ELF-1 (cell line): Measurements from ENCODE around the gene MBLAC2.
A peak's percentile ranks its signal among the peaks of the same experiment; 100 is the strongest.

Experiments
- DNase-seq: peaks from one replicate; pipeline ENCODE4 v3.0.0-alpha.2; 2016; ENCODE audit warnings: low read depth, low spot score

The MBLAC2 gene

GRCh38 chr5:90474235-90475107, at the start of gene MBLAC2, which contains the start of gene POLR3G:
MBLAC2 (minus strand) TSS chr5:90474771; CDS start chr5:90474292, 479 bp downstream.
POLR3G (plus strand) TSS chr5:90474864; CDS start chr5:90485568, 10,704 bp downstream.
- DNase-seq = peak; percentile 95

GRCh38 chr5:90519081-90519480, 44.5 kb upstream of the MBLAC2 start:
- no peak for DNase-seq

GRCh38 chr5:90518661-90519060, 44.1 kb upstream of the MBLAC2 start:
- no peak for DNase-seq

- no peak for DNase-seq
Observed at GRCh38 chr5:90514520-90514919, 39.9 kb upstream of the MBLAC2 start.

GRCh38 chr5:90510438-90510837, 35.9 kb upstream of the MBLAC2 start:
- no peak for DNase-seq

- DNase-seq = no peak
Observed at GRCh38 chr5:90506221-90506620, 31.6 kb upstream of the MBLAC2 start.

- no peak for DNase-seq
Observed at GRCh38 chr5:90504743-90505142, 30.2 kb upstream of the MBLAC2 start.

GRCh38 chr5:90503596-90503995, 29.0 kb upstream of the MBLAC2 start:
- no peak for DNase-seq

- no peak for DNase-seq
Observed at GRCh38 chr5:90495146-90495545, 20.6 kb upstream of the MBLAC2 start.

GRCh38 chr5:90494043-90494442, 19.5 kb upstream of the MBLAC2 start:
- no peak for DNase-seq

GRCh38 chr5:90488791-90489190, 14.2 kb upstream of the MBLAC2 start:
- DNase-seq = no peak

GRCh38 chr5:90484540-90484939, 10.0 kb upstream of the MBLAC2 start:
- no peak for DNase-seq

GRCh38 chr5:90483206-90483605, 8.6 kb upstream of the MBLAC2 start:
- no peak for DNase-seq

- no peak for DNase-seq
Observed at GRCh38 chr5:90480699-90481098, 6.1 kb upstream of the MBLAC2 start.

GRCh38 chr5:90479611-90480385, 5.2 kb upstream of the MBLAC2 start:
- no peak for DNase-seq

- DNase-seq = no peak
Observed at GRCh38 chr5:90477621-90478215, 3.1 kb upstream of the MBLAC2 start.

GRCh38 chr5:90477073-90477472, 2.5 kb upstream of the MBLAC2 start:
- peak; percentile 35 for DNase-seq

- DNase-seq = no peak
Observed at GRCh38 chr5:90476391-90476790, 1.8 kb upstream of the MBLAC2 start.

GRCh38 chr5:90475436-90475980, 937 bp upstream of the MBLAC2 start:
- DNase-seq = no peak

- DNase-seq = peak; percentile 49
Observed at GRCh38 chr5:90473396-90474234, 956 bp downstream of the MBLAC2 start.

- DNase-seq = no peak
Observed at GRCh38 chr5:90472783-90473395, 1.7 kb downstream of the MBLAC2 start.
